NCI-H774 (cell line): ENCODE data around the gene MADCAM1.

Source experiments
- DNase-seq: peaks from one replicate; lab custom pipeline; 2025; lab: John Stamatoyannopoulos, UW

Gene MADCAM1

DNA sequence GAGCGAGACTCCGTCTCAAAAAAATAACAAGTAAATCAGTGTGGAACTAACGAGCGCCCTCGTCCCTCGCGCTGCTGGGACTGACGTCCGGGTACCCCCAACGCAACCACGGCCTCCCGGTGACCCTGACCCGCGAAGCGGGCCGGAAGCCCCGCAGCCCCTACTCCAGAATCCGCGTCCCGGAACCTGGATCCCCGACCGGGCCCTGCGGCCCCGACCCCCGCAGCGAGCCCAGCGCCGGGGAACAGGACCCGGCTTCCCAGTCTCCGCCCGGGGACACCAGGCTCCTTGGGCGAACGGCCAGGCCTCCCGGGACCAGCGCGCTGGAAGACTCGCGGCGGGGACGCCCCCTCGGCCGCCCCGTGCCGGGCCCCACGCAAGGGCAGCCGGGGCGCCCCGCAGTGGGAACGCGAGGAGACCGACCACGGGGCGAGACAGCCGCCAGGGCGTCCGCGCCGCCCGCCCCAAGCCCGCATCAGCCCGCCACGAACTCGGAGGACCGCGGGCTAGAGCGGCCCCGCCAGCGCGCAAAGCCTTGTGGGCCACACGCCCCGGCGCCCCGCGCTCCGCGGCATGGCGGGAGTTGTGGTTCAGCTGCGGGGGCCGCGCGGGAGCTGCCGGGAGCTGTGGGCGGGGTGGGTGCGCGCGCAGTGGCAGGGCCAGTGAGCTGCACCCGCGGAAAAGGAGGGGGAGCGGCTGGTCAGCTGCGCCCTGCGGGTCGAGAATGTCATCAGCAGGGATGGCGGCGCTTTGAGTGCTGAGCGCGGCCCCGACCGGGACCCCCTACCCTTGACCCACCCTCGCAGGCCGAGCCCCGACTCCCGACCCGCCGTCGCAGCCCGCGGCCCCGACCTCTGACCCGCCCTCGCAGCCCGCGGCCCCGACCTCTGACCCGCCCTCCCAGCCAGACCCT is 7.5 kb upstream of the MADCAM1 start:
- DNase-seq, result peak; percentile 94

DNA sequence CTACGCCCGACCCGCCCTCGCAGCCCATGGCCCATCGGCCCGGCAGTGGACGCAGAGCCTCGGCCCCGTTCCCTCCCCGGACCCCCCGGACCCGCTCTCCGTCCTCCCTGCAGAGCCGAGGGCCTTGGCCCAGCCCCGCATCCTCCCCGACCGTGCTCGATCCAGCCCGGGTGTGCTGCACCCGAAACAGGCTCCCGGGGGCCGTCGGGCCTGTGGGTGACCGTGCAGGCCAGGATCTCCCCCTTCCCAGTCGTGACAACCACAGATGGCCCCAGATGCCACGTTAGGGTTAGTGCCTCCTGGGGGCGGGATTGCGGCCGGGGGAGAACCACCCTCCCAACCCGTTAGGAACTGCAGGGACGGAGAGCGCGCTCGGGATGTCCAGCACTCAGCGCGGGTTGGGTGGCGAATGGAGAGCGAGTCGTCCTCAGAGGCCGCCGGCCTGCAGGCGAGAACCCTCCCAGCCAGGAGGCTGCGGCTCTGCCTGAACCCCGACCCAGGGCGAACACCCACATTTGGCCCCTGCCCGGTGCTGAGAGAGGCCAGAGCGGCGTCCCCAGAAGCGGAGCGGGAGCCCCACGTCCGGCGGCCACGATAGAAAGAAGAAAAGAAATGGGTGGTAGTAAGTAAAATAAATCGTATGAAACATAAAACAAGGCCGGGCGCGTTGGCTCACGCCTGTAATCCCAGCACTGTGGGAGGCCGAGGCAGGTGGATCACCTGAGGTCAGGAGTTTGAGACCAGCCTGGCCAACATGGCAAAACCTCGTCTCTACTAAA is 6.7 kb upstream of the MADCAM1 start:
- no peak for DNase-seq

DNA sequence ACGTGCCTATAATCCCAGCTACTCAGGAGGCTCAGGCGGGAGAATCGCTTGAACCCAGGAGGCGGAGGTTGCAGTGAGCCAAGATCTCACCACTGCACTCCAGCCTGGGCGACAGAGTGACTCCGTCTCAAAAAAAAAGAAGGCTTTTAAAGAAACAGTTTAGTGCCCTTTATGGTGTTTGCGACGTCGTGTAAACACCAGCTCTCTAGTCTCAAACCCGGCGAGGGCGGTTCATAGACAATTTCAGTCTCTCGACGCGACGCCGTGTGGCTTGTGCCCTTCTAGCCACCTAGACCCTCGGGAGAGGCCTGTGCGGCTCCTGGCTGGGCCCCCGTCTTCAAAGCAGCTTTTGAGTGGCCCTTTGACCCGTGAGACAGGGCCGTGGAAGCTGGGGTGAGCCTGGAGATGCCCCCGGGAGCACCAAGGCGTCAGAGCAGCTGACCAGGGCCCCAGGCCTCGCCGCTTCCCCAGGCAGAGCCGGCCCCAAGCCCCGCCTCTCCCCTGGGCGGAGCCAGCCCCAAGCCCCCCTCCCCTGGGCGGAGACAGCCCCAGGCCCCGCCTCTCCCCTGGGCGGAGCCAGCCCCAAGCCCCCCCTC is 5.0 kb upstream of the MADCAM1 start:
- DNase-seq, result peak; percentile 31

DNA sequence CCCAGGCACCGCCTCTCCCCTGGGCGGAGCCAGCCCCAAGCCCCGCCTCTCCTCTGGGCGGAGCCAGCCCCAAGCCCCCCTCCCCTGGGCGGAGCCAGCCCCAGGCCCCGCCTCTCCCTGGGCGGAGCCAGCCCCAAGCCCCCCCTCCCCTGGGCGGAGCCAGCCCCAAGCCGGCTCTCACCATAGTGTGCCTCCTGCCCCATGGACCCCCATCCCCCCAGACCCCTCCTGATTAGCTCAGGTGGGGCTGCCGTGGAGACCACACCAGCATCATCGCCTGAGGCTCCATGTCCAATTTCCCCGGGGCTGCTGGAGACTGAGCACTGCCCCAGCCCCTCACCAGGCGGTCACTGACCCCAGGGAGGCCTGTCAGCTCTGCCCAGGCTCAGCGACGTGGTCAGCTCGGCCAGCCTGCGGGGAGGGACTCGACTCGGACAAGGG is 4.2 kb upstream of the MADCAM1 start:
- no peak for DNase-seq

DNA sequence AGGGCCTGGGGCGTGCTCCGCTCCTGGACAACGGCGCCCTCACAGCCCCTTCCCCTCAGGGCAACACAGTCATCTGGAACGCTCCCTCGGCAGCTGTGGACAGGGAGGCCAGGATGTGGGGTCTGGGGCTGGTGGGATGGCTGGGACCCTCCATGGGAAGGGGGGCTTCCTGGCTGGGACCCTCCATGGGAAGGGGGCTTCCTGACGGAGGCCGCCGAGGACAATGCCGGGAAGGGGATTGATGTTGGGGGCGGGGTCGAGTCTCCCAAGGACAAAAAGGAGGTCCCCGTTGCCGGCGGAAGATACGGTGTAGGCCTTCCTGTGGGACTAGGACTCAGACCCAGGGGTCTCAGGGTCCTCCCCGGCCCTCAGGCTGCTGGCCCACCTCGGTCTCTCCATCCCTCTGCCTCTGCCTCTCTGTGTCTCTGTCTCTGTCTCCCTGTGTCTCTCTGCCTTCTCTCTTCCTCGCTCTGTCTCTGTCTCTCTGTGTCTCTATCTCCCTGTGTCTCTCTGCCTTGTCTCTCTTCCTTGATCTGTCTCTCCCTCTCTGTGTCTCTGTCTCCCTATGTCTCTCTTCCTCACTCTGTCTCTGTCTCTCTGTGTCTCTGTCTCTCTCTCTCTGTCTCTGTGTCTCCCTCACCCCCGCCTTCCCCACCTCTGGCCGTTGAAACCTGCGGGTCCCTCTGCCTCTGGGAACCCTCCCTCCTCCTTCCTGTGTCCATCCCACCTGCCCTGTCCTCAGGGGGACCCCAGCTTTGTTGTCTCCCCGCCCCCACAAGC is 2.7 kb upstream of the MADCAM1 start:
- no peak for DNase-seq

DNA sequence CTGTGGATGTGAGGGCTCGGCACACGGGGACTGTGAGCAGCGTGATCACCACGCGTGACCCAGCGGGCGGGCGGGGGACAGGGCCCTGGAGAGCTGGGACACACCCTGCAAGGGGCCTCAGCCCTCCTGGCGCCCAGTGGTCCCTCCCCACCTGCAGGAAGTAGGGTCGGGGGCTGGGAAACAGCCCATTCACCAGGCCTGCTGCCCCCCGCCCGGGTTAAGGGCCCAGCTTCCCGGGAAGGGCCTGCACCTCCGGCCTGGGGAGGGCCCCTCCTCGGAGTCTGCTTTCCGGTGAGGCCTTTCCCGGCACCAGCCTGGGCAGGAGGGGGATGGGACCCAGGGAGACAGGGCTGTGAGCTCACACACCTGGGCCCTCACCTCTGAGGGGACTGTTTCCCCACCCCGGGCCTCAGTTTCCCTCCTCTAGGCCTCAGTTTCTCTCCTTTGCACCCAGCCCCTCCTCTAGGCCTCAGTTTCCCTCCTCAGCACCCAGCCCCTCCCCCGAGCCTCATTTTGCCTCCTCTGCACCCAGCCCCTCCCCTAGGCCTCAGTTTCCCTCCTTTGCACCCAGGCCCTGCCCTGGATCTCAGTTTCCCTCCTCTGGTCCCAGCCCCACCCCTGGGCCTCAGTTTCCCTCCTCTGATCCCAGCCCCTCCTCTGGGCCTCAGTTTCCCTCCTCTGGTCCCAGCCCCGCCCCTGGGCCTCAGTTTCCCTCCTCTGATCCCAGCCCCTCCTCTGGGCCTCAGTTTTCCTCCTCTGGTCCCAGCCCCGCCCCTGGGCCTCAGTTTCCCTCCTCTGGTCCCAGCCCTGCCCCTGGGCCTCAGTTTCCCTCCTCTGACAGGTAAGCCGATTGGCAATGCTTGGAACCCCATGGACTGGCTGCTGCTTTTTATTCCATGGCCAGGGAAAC is 1.9 kb upstream of the MADCAM1 start:
- no peak for DNase-seq

DNA sequence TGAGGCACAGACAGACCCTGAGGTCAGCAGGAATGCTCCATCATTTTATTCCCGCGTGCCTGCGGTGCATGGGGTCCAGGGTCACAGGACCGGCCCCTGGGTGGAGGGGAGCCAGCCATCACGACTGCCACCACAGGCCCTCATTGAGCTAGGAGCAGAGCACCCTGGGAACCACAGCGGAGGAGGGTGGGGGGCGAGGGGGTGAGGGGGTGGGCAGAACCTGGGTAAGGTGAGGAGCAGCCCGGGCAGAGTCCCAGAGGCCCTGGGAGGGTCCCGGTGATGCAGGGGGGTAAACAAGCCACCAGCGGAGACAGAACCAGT is 1.2 kb upstream of the MADCAM1 start:
- no peak for DNase-seq

DNA sequence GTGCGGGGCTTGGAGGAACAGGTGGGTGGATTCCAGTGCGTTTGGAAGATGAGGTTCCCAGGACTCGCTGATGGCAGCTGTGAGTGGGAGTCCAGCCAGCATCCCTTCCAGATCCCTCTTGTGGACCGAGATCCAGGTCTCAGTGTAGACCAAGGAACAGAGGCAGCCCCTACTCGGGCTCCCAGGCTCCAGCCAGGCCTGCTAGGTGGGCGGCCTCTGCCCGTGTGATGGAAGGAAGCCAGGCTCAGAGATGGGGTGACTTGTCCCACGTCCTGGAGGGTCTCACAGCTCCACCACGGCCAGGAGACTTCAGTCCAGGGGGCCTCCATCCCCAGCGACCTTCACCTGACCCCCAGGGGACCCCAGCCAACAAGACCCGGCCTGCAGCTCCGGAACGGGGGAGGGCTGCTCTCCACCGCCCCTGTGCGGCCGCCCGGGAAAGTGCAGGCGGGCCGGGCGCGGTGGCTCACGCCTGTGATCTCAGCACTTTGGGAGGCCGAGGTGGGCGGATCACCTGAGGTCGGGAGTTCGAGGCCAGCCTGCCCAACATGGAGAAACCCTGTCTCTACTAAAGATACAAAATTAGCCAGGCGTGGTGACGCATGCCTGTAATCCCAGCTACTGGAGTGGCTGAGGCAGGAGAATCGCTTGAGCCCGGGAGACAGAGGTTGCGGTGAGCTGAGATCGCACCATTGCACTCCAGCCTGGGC is 729 bp upstream of the MADCAM1 start:
- no peak for DNase-seq

DNA sequence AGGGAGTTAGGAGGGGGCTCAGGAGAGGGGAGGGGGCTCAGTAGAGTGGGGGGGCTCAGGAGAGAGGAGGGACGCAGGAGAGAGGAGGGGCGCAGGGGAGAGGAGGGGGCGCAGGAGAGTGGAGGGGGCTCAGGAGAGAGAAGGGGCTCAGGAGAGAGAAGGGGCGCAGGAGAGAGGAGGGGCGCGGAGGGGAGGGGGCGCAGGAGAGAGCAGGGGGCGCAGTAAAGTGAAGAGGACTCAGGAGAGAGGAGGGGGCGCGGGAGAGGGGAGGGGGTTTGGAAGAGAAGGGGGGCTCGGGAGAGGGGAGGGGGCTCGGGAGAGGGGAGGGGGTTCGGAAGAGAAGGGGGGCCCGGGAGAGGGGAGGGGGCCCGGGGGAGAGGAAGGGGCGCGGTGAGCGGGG is 700 bp downstream of the MADCAM1 start:
- no peak for DNase-seq

DNA sequence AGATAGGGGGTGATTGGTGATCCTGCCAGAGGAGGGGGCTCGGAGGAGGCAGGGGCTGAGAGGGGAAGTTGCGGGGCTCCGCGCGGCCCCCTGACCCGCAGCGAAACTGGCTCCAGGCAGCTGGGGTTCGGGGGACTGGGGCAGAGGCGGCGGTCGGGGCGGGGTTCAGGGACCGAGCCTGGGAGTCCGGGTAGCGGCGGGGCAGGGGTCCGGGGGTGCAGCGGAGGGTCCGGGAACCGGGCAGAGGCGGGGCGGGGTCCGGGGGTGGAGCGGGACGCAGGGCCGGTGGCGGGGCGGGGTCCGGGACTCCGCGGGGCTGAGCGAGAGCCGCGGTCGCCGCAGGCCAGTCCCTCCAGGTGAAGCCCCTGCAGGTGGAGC is 1.2 kb downstream of the MADCAM1 start:
- DNase-seq, result no peak

DNA sequence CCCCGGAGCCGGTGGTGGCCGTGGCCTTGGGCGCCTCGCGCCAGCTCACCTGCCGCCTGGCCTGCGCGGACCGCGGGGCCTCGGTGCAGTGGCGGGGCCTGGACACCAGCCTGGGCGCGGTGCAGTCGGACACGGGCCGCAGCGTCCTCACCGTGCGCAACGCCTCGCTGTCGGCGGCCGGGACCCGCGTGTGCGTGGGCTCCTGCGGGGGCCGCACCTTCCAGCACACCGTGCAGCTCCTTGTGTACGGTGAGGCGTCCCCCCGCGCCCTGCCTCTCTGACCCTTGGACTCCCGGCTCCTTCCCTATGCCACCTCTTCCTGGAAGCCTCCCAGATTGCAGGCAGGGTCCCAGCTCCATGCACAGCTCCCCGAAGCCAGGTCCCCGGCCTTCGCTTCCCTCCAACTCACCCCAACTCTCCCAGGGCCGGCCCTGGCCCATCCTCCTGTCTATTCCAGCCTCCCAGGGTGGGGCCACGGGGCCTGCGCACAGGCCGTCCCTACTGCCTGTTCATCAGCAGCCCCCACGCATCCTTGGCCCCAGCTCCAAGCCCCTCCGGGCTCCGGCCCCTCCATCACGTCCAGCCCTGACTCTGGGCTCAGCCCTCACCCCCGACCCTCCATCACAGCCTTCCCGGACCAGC is 1.7 kb downstream of the MADCAM1 start:
- no peak for DNase-seq

DNA sequence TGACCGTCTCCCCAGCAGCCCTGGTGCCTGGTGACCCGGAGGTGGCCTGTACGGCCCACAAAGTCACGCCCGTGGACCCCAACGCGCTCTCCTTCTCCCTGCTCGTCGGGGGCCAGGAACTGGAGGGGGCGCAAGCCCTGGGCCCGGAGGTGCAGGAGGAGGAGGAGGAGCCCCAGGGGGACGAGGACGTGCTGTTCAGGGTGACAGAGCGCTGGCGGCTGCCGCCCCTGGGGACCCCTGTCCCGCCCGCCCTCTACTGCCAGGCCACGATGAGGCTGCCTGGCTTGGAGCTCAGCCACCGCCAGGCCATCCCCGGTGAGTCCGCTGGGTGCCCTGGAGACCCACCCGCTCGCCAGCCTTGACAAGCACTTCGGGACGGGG is 2.2 kb downstream of the MADCAM1 start:
- no peak for DNase-seq

DNA sequence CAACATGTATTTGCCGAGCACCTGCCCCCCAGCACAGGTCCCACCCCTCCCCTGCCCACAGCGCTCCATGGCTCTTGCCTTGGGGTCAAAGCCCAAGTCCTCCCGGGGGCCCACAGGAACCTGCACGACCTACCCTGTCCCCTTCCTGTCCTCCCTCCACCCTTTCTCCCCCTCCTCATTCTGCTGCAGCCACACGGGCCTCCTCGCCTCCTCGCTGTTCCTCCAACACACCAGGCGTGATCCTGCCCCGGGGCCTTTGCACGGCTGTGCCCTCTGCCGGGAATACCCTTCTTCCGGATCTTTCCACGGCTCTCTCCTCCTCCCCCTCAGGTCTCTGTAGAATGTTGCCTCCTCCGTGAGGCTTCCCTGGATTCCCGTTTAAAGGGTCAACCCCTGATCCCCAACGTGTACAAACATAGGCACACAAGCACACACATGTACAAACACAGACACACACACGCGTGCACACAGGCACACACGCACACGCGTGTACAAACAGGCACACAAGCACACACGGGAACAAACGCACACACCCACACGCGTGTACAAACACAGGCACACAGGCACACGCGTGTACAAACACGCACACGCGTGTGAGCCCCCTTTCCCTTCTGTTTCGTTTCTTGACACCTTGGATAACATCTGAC is 2.8 kb downstream of the MADCAM1 start:
- no peak for DNase-seq

DNA sequence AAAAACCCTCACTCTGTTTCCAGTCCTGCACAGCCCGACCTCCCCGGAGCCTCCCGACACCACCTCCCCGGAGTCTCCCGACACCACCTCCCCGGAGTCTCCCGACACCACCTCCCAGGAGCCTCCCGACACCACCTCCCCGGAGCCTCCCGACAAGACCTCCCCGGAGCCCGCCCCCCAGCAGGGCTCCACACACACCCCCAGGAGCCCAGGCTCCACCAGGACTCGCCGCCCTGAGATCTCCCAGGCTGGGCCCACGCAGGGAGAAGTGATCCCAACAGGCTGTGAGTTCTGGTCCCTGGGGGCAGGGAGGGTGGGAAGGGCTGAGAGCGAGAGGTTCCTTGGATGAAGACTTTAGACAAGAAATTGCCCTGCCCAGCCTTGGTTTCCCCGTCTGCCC is 5.4 kb downstream of the MADCAM1 start:
- DNase-seq, result no peak

DNA sequence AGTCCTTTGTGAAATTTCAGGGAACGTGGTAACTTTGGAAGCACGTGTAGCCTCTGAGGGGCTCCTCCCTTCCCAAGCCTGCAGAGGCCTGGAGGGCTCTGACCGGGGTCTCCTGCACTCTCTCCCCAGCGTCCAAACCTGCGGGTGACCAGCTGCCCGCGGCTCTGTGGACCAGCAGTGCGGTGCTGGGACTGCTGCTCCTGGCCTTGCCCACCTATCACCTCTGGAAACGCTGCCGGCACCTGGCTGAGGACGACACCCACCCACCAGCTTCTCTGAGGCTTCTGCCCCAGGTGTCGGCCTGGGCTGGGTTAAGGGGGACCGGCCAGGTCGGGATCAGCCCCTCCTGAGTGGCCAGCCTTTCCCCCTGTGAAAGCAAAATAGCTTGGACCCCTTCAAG is 8.3 kb downstream of the MADCAM1 start:
- no peak for DNase-seq

DNA sequence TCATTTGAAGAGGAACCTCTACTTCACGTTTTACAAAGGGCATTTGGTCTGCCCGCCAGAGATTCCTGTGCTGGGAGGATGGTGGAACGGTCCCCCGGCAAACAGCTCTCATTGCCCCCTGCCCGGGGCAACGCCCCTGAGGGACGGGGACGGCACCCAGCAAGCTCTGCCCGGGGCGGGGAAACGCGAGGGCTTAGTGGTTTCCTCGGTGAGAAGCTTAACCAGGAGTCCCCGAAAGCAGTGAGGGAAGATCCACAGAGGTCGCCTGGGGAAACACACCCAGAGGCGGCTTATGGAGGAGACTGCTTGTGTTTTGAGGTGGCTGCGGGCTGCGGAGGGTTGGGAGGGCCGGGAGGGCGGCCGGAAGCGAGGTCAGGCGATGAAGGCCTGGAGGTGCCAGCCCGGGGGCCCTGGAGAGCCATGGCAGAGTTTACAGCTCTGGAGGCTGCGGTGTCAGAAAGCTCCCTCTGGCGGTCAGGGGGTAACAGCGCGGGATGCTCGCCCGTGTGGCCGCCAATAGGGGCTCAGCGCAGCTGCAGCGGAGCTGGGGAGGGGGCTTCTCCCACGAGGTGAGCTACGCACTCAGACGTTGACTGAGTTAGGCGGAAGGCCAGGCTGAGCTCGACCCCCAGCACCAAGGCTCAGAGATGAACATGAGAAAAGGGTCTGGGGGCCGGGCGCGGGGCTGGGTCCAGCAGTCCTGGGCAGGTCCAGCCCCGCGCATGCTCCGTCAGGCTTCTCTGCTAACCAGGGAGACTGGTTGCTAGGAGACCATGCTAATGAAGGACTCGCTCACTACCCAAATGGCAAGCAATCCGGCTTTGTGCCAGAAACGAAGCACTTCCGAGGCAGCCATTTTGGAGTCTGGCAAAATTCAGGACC is 10.4 kb downstream of the MADCAM1 start:
- DNase-seq, result peak; percentile 99

DNA sequence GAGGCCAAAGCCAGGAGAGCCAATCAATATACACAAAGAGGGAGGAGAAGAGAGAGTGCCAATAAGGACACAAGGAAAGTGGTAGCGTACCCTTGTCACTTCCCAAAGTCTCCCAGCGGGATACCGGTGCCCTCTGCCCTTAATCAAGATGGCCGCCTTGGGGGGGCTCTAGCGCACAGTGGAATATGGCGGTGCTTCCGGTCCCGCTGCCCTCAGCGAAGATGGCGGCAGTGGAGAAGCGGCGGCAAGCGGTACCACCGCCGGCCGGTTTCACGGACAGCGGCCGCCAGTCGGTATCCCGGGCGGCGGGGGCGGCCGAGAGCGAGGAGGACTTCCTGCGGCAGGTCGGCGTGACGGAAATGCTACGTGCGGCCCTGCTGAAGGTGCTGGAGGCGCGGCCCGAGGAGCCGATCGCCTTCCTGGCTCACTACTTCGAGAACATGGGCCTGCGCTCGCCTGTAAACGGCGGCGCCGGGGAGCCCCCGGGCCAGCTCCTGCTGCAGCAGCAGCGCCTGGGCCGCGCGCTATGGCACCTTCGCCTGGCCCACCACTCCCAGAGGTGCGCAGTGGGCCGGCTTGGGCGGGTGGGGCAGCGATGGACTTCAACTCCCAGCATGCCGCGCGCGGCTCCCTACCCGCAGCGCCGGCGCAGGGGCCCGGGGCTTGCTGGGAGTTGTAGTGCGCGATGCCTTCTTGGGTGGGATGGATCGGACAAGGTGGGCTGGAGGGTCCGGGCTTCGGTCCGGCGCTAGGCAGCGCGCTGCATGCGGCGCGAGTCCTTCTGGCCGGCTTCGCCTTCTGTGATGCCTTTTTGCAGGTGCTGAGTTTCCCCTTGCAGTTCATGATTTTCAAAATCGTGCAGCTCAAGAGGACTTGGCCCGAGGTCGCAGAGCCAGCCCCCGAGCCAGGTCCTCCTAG is 11.3 kb downstream of the MADCAM1 start, which contains the start of gene TPGS1:
TSS of gene TPGS1 (plus strand) at position 212 of the 918 bp plus-strand sequence. CDS start at position 222, 10 bp downstream.
- DNase-seq, result peak; percentile 73
